Naive thymus-derived CD4-positive, alpha-beta T cell (primary cell): ENCODE results near the gene TIAM1. TPM values are rescaled to one million over a fixed set of nuclear protein-coding genes. Genes with fewer than 3 reads are reported as not detected.

ENCODE experiments used
- ATAC-seq: fragments of 150-1000 bp; cut with Tn5 transposase; 2 replicates; pipeline ENCODE4 v1.10.0; 2021; ENCODE audit warnings: mild to moderate bottlenecking, moderate library complexity
- CTCF ChIA-PET: fragments of 350-600 bp; sonication (Branson Sonifier 250); formaldehyde crosslinking; loops from one replicate; lab custom pipeline; 2021; ENCODE audit warnings: antibody characterized with exemption; lab: Charles Lee
- POLR2A ChIA-PET: fragments of 350-600 bp; sonication (Branson Sonifier 250); formaldehyde crosslinking; loops from one replicate; lab custom pipeline; 2021; ENCODE audit warnings: antibody characterized with exemption, inconsistent platforms; lab: Charles Lee
- DNase-seq, 9 donors: peaks; one replicate each; pipeline versions ENCODE4 v3.0.0 to v3.0.0-alpha.2; 2020 to 2022; ENCODE audit warnings: mixed read lengths in 1 of 9
- H3K27ac ChIP-seq: one replicate; pipeline ENCODE4 v1.7.0; 2013; ENCODE audit warnings: mild to moderate bottlenecking, low read depth, low read length, moderate library complexity
- H3K27me3 ChIP-seq, 2 donors: one replicate each; pipeline ENCODE4 v1.7.0; 2013; ENCODE audit warnings: low read length in 2 of 2, mild to moderate bottlenecking in 2 of 2, moderate library complexity in 2 of 2; ENCODE audit not compliant: control insufficient read depth in 2 of 2, insufficient read depth in 2 of 2
- H3K36me3 ChIP-seq, 3 experiments: 1 replicate in 2 of 3; 2 replicates in 1 of 3; pipeline ENCODE4 v1.7.0; 2013; ENCODE audit warnings: low read length in 3 of 3, mild to moderate bottlenecking in 3 of 3, moderate library complexity in 1 of 3; ENCODE audit not compliant: insufficient read depth in 3 of 3, control insufficient read depth in 2 of 3
- H3K4me1 ChIP-seq, 2 donors: one replicate each; pipeline ENCODE4 v1.7.0; 2013; ENCODE audit warnings: low read length in 2 of 2, mild to moderate bottlenecking in 2 of 2, moderate library complexity in 1 of 2; ENCODE audit not compliant: control insufficient read depth in 2 of 2, insufficient read depth in 2 of 2
- H3K4me3 ChIP-seq: 2 replicates; pipeline ENCODE4 v1.7.0; 2013; ENCODE audit warnings: mild to moderate bottlenecking, low read length
- H3K9me3 ChIP-seq, 3 experiments: 1 replicate in 2 of 3; 2 replicates in 1 of 3; pipeline ENCODE4 v1.7.0; 2013; ENCODE audit warnings: low read length in 3 of 3; ENCODE audit not compliant: control insufficient read depth in 2 of 3
- H3K27ac Mint-ChIP-seq, 9 donors: one replicate each; pipeline ENCODE4 v1.8.0; 2020 to 2022; ENCODE audit warnings: mixed read lengths in 9 of 9, mild to moderate bottlenecking in 8 of 9, moderate library complexity in 5 of 9, inconsistent platforms in 2 of 9
- H3K27me3 Mint-ChIP-seq, 5 donors: one replicate each; pipeline ENCODE4 v1.8.0; 2021 to 2022; ENCODE audit warnings: mixed read lengths in 5 of 5, mild to moderate bottlenecking in 1 of 5
- H3K36me3 Mint-ChIP-seq, 5 donors: one replicate each; pipeline ENCODE4 v1.8.0; 2020 to 2022; ENCODE audit warnings: mixed read lengths in 5 of 5, mild to moderate bottlenecking in 3 of 5, inconsistent platforms in 1 of 5
- H3K4me1 Mint-ChIP-seq, 7 donors: one replicate each; pipeline ENCODE4 v1.8.0; 2020 to 2022; ENCODE audit warnings: mixed read lengths in 7 of 7, mild to moderate bottlenecking in 3 of 7, inconsistent platforms in 1 of 7
- H3K4me3 Mint-ChIP-seq, 10 donors: one replicate each; pipeline ENCODE4 v1.8.0; 2020 to 2022; ENCODE audit warnings: mild to moderate bottlenecking in 10 of 10, mixed read lengths in 10 of 10, moderate library complexity in 6 of 10, inconsistent platforms in 2 of 10
- H3K9me3 Mint-ChIP-seq, 11 donors: one replicate each; pipeline ENCODE4 v1.8.0; 2020 to 2022; ENCODE audit warnings: mixed read lengths in 11 of 11, mild to moderate bottlenecking in 4 of 11, inconsistent platforms in 1 of 11, moderate library complexity in 1 of 11
- intact Hi-C, 2 donors: fragments of 100-400 bp; cut with micrococcal nuclease; formaldehyde crosslinking; loops; one replicate each; pipeline ENCODE4 v1.15.1; 2023
- polyA plus RNA-seq, 2 donors: library from polyadenylated mRNA; unstranded; fragments of 300-500 nt; fragmentation: Illumina TruSeq; gene quantifications; one replicate each; pipeline ENCODE4 v1.2.3, GENCODE V29; 2021
- total RNA-seq, 6 experiments: library from RNA in 5 of 6; stranded (reverse) in 5 of 6; gene quantifications; 1 replicate in 5 of 6; 2 replicates in 1 of 6; pipeline ENCODE4 v1.2.3 and lab custom pipeline; 2021 to 2026

The TIAM1 gene
- total and polyA plus RNA-seq, 7 experiments from 2014 or later, result 24.8 to 103 (median 73.9) TPM

DNA sequence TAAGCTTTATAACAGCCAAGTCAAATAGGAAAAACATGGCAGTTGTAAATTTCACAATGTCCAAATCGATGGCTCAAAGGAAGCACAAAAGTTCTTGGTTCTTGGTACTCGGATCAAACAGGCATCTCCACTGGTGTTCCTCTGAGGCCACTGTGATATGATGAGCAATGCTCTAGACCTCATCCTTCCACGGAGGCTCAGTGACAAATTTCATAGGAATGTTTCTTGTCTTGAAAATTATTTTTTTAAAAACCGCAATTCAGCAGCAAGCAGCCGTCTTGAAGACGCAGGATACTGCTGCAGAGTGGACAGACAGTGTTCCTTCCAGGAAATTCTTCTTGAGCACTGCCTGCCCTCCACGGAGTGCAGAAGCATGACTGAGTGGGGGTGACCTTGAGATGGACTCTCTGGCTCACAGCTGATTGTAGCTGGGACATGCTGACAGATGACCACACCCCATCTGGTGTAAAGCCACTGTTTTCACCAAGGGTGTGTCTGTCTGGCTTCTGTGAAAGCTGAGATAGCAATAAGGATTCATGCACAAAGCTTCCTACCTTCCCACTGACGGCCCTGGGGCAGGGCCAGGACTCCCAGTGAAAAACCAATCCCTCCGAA, 61.9 kb downstream of the TIAM1 start:
- peaks cover 14 to 36% (median 27%) of the 10 kb centered on the region in 7 donors for H3K4me1 Mint-ChIP-seq
- no peak for ATAC-seq
- POLR2A ChIA-PET, result no interaction called here
- CTCF ChIA-PET, result interaction anchor here (0.7 kb wide), 1 partner anchor 12 kb away, joined by 3 read pairs; no protein-coding TSS in a partner anchor
- peak overlapping the region in 4 of 10 donors; percentile 20 to 51 (median 43) for H3K4me3 Mint-ChIP-seq
- Histone ChIP-seq H3K27me3 (no peaks in the 10 kb centered on the region), H3K36me3 (no peaks in the 10 kb centered on the region), H3K4me1 (peaks cover 0 to 13% of the 10 kb centered on the region in 2 donors), H3K27ac (no peak overlapping the region), H3K4me3 (no peak overlapping the region), H3K9me3 (no peaks in the 10 kb centered on the region)
- intact Hi-C loops, result loop anchor here in 1 of 2 donors (5.0 kb wide), 1 partner anchor 70 kb away; no protein-coding TSS in a partner anchor
- H3K27ac Mint-ChIP-seq, result peak overlapping the region in 7 of 9 donors; percentile 4 to 75 (median 30)
- peaks cover under 1 to 8% (median 2%) of the 10 kb centered on the region in 5 donors for H3K36me3 Mint-ChIP-seq
- no peaks in the 10 kb centered on the region for H3K27me3 Mint-ChIP-seq
- no peak for DNase-seq
- H3K9me3 Mint-ChIP-seq, result peaks cover 0 to 4% (median 1%) of the 10 kb centered on the region in 11 donors

DNA sequence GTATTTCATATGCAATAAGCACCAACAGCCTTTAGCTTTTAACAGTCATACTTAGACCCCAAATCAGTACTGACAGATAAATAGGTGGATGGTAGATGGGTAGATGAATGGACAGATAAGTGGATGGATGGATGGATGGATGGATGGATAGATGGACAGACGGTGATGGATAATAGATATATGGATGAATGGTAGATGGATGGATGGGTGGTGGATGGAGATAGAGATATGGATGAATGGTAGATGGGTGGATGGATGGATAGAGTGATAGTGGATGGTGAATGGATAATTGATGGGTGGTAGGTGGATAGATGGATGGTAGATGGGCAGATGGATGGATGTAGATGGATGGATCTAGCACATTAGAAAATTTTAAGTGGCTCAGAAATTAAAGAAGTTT, 62.5 kb downstream of the TIAM1 start:
- CTCF ChIA-PET, result no interaction called here
- Mint-ChIP-seq H3K36me3 (peaks cover 0 to 8% (median 0%) of the 10 kb centered on the region in 5 donors), H3K4me3 (peak overlapping the region in 2 of 10 donors; percentile 4 to 20), H3K9me3 (peaks cover 0 to 4% (median 0%) of the 10 kb centered on the region in 11 donors), H3K27me3 (no peaks in the 10 kb centered on the region), H3K27ac (peak overlapping the region in 3 of 9 donors; percentile 1 to 38 (median 38)), H3K4me1 (peaks cover 14 to 36% (median 27%) of the 10 kb centered on the region in 7 donors)
- Histone ChIP-seq H3K4me1 (peaks cover 0 to 13% of the 10 kb centered on the region in 2 donors), H3K9me3 (no peaks in the 10 kb centered on the region), H3K4me3 (no peak overlapping the region), H3K27me3 (no peaks in the 10 kb centered on the region), H3K27ac (no peak overlapping the region), H3K36me3 (no peaks in the 10 kb centered on the region)
- DNase-seq (no peak), ATAC-seq (no peak)
- intact Hi-C loops, result loop anchor here in 1 of 2 donors (5.0 kb wide), 1 partner anchor 71 kb away; no protein-coding TSS in a partner anchor
- POLR2A ChIA-PET, result no interaction called here

DNA sequence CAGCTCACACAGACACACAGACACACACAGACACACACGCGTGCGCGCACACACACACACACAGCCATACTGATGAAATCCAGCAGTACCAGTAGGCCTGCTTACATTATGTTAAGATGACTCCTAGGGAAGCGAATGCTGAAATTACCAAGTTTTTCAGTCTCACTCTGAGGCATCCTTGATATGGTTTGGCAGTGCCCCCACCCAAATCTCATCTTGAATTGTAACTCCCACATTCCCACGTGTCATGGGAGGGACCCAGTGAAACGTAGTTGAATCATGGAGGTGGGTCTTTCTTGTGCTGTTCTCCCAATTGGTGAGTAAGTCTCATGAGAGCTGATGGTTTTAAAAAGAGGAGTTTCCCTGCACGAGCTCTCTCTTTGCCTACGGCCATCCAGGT, 64.1 kb downstream of the TIAM1 start:
- no peak overlapping the region for H3K4me3 ChIP-seq
- no peaks in the 10 kb centered on the region for H3K27me3 ChIP-seq
- CTCF ChIA-PET, result interaction anchor here (1.3 kb wide), 1 partner anchor 12 kb away, joined by 3 read pairs; no protein-coding TSS in a partner anchor
- DNase-seq, result no peak
- no peaks in the 10 kb centered on the region for H3K9me3 ChIP-seq
- no peaks in the 10 kb centered on the region for H3K36me3 ChIP-seq
- Mint-ChIP-seq H3K27ac (peak overlapping the region in 1 of 9 donors; percentile 47), H3K27me3 (no peaks in the 10 kb centered on the region), H3K36me3 (peaks cover 0 to 11% (median 0%) of the 10 kb centered on the region in 5 donors), H3K4me1 (peaks cover 14 to 34% (median 27%) of the 10 kb centered on the region in 7 donors), H3K4me3 (no peak overlapping the region), H3K9me3 (peaks cover 0 to 4% (median 0%) of the 10 kb centered on the region in 11 donors)
- intact Hi-C loops, result loop anchor here in 1 of 2 donors (5.0 kb wide), 1 partner anchor 72 kb away; no protein-coding TSS in a partner anchor
- H3K27ac ChIP-seq, result no peak overlapping the region
- peaks cover 0 to 13% of the 10 kb centered on the region in 2 donors for H3K4me1 ChIP-seq
- POLR2A ChIA-PET, result no interaction called here
- ATAC-seq, result no peak

DNA sequence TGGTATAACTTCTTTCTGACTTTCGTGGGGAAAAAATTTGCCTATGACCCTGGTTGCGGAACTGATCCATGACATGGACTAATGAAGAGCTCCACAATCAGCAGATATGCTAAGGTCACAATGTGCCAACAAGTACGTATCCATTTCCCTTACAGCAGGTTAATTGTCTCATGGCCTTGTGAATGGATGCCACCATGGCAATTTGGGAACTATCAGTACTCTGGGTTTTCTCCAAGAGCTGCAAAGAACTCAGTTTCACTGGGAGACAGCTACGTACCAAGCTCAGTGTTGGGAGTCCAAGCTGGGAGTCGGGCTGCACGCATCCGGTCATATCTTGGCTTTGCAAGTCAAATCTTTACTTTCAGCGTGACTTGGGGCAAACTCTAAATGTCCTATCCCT, 64.8 kb downstream of the TIAM1 start:
- H3K36me3 ChIP-seq, result no peaks in the 10 kb centered on the region
- H3K27ac ChIP-seq, result no peak overlapping the region
- H3K27me3 ChIP-seq, result no peaks in the 10 kb centered on the region
- Mint-ChIP-seq H3K27ac (no peak overlapping the region), H3K4me3 (no peak overlapping the region), H3K9me3 (peaks cover 0 to 4% (median 0%) of the 10 kb centered on the region in 11 donors), H3K4me1 (peaks cover 11 to 30% (median 26%) of the 10 kb centered on the region in 7 donors), H3K27me3 (no peaks in the 10 kb centered on the region), H3K36me3 (peaks cover 0 to 13% (median 0%) of the 10 kb centered on the region in 5 donors)
- intact Hi-C loops, result no loop called here
- ChIA-PET CTCF (interaction anchor here (1.3 kb wide), 1 partner anchor 12 kb away, joined by 3 read pairs; no protein-coding TSS in a partner anchor), POLR2A (no interaction called here)
- peaks cover 0 to 13% of the 10 kb centered on the region in 2 donors for H3K4me1 ChIP-seq
- ATAC-seq (no peak), DNase-seq (no peak)
- no peaks in the 10 kb centered on the region for H3K9me3 ChIP-seq
- no peak overlapping the region for H3K4me3 ChIP-seq

DNA sequence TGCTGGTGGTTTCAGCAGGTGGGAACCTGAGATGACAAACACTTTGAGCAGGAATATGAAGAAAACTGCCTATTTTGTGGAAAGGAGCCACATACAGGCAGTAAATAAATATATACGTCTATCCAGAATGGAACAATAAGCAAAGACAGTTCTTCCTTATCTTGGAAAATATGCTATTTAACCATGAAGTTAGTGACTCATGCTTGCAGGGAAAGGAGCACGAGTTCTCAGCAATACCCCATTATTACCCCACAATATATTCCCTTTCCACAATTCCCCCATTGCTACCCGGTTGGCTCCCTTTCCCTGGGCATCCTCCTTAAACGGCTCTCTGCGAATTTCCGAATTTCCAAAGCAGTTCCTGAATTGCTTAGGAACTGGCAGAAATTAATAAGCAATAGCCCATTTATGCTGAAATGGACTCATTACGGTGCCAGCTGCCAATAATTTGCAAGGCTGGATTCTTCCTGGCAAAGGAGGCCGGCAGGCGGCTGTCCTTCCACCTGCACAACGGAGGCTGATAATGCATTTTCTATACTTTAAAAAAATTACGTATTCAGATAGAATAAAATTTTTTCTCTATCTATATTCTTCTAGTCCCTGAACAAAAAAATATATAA, 65.4 kb downstream of the TIAM1 start:
- Mint-ChIP-seq H3K4me1 (peaks cover 11 to 24% (median 20%) of the 10 kb centered on the region in 7 donors), H3K27ac (no peak overlapping the region), H3K27me3 (no peaks in the 10 kb centered on the region), H3K36me3 (peaks cover 0 to 18% (median 2%) of the 10 kb centered on the region in 5 donors), H3K4me3 (no peak overlapping the region), H3K9me3 (peaks cover 0 to 5% (median under 1%) of the 10 kb centered on the region in 11 donors)
- ChIA-PET POLR2A (no interaction called here), CTCF (interaction anchor here (0.5 to 1.3 kb wide), 2 partner anchors 11 to 78 kb away, joined by 3 to 5 read pairs; no protein-coding TSS in a partner anchor)
- H3K4me1 ChIP-seq, result peaks cover 0 to 13% of the 10 kb centered on the region in 2 donors
- intact Hi-C loops, result no loop called here
- no peaks in the 10 kb centered on the region for H3K9me3 ChIP-seq
- no peak overlapping the region for H3K4me3 ChIP-seq
- H3K36me3 ChIP-seq, result no peaks in the 10 kb centered on the region
- no peak for ATAC-seq
- H3K27ac ChIP-seq, result no peak overlapping the region
- H3K27me3 ChIP-seq, result no peaks in the 10 kb centered on the region
- no peak for DNase-seq

DNA sequence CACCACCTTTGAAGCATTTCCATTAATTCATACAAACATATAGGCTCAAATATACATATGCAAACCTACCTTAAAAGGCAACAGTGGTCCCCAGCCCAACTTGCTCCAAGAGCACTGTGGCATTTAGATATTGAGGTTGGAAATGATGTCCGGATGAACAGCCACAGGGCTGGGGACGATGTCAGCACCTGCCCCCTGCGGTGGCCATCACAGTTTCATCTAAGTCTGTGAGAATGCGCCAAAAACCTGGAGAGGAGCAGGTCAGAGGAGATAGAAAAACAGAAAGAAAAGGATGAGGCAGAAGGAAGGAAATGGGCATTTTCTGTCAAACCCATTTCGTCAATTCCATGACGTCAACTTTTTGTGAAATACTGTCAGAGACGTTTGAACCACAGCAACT, 67.4 kb downstream of the TIAM1 start:
- Mint-ChIP-seq H3K27ac (no peak overlapping the region), H3K4me3 (no peak overlapping the region), H3K9me3 (peaks cover 0 to 9% (median 4%) of the 10 kb centered on the region in 11 donors), H3K36me3 (peaks cover 0 to 25% (median 7%) of the 10 kb centered on the region in 5 donors), H3K4me1 (peaks cover 0 to 8% (median 4%) of the 10 kb centered on the region in 7 donors), H3K27me3 (no peaks in the 10 kb centered on the region)
- Histone ChIP-seq H3K27me3 (no peaks in the 10 kb centered on the region), H3K4me1 (peaks cover 0 to 4% of the 10 kb centered on the region in 2 donors), H3K9me3 (no peaks in the 10 kb centered on the region), H3K4me3 (no peak overlapping the region), H3K36me3 (no peaks in the 10 kb centered on the region), H3K27ac (no peak overlapping the region)
- ChIA-PET CTCF (no interaction called here), POLR2A (no interaction called here)
- intact Hi-C loops, result no loop called here
- no peak for ATAC-seq
- DNase-seq, result no peak
